ENCODE measurements around the gene IL5RA. TPM values are rescaled to one million over a fixed set of nuclear protein-coding genes. Genes with fewer than 3 reads are reported as not detected.

IL5RA gene, protein sequence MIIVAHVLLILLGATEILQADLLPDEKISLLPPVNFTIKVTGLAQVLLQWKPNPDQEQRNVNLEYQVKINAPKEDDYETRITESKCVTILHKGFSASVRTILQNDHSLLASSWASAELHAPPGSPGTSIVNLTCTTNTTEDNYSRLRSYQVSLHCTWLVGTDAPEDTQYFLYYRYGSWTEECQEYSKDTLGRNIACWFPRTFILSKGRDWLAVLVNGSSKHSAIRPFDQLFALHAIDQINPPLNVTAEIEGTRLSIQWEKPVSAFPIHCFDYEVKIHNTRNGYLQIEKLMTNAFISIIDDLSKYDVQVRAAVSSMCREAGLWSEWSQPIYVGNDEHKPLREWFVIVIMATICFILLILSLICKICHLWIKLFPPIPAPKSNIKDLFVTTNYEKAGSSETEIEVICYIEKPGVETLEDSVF
- not detected in 2 replicates for total RNA-seq

DNA sequence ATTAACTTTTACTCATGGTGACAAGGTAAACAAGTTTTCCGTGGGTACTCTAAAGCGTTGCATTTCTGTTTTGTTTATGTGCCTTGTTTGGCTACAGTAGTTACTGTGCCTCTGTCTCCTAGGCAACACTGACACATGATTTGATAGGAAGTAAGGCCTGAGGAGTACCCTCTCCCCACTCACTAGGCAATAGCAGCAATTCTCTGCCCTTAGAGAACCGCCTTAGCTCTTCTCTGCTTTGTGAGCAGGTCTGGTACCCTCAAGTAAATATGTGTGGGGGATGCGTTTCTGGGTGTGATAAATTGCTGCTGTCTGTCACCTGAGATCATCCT lies at the start of gene IL5RA:
IL5RA (minus strand) TSS at position 76 of the 332 bp plus-strand sequence. CDS start 5,390 bp downstream, outside the sequence.

DNA sequence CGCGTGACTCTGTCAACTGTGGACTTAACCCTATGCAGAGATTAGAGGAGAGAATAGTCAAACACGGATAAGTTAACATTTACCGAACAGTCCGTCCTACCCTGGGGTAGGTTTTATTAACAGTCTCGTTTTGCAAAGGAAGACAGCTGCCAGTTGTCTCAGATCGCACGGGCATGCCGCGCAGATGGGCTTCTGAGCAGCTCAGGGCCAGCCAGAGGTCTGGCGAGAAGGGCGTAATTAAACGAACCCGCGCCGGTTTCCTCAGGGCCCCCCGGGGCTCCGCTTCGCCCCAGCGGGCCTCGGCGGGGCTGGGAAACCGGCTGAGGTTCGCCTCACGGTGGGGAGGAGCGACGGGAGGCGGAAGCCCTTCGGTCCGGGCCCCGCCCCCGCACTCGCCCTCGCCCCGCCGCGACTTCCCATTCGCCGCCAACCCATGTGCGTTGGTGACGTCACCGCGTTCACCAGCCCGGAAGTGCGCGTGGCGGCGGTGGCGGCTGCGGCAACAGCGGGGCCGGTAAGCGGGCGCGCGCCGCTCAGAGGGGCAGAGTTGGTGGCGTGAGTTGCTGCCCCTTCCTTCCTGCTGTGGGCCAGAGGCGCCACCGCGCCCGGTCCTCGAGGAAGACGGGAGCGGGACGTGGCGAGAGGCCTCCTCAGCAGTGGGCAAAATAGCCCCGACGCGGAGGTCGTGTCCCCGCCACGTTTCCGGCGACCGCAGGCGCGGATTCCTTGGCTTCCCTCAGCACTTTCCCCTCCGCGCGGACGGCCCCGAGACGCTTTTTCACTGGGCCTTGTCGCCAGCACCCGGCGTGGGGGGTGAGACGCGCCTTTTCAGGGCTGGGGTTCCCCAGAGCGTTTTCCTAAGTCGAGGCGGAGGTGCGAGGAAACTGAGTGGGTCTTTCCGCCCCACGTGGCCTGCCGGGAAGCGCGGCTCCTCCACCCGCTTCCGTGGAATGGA lies 16.6 kb upstream of the IL5RA start, which contains the start of gene TRNT1:
TRNT1 (plus strand) TSS at position 464 of the 955 bp plus-strand sequence. CDS start 2,101 bp downstream, outside the sequence.

Other genes starting within 250 kb of the IL5RA start
- gene TRNT1, start 16.6 kb upstream of the IL5RA start, total RNA-seq = 26.5 and 31.0 TPM in 2 replicates
- gene CRBN, start 69.3 kb upstream of the IL5RA start, total RNA-seq = 61.0 and 70.8 TPM in 2 replicates